Measurements from ENCODE around the gene OPN3. TPM values are rescaled to one million over a fixed set of nuclear protein-coding genes. Genes with fewer than 3 reads are reported as not detected.

The OPN3 gene
- total RNA-seq, 1 donor from 2014 or later: 29.8 TPM

- no peak for TF ChIP-seq CTCF (IDR thresholded peaks at IDR 0.05; ENCODE audit: insufficient read depth, low read length, poor library complexity, severe bottlenecking)
- H3K27me3 ChIP-seq (ENCODE audit: control insufficient read depth, insufficient read depth, low read length): no peaks in the 10 kb centered on the region
- no peak for DNase-seq (ENCODE audit: low read depth)
- peak overlapping the region; percentile 99 for H3K4me3 ChIP-seq (ENCODE audit: low read depth, low read length)
- no peaks in the 10 kb centered on the region for H3K36me3 ChIP-seq (ENCODE audit: control insufficient read depth, insufficient read depth, low read length)
Observed at GRCh38 chr1:241638099-241638682, 2.0 kb downstream of the OPN3 start.

- H3K27me3 ChIP-seq (ENCODE audit: control insufficient read depth, insufficient read depth, low read length): no peaks in the 10 kb centered on the region
- DNase-seq (ENCODE audit: low read depth): no peak
- no peak for TF ChIP-seq CTCF (IDR thresholded peaks at IDR 0.05; ENCODE audit: insufficient read depth, low read length, poor library complexity, severe bottlenecking)
- peak overlapping the region; percentile 99 for H3K4me3 ChIP-seq (ENCODE audit: low read depth, low read length)
- no peaks in the 10 kb centered on the region for H3K36me3 ChIP-seq (ENCODE audit: control insufficient read depth, insufficient read depth, low read length)
Observed at GRCh38 chr1:241637604-241638003, 2.6 kb downstream of the OPN3 start.

GRCh38 chr1:241637046-241637590 lies 3.1 kb downstream of the OPN3 start:
- H3K27me3 ChIP-seq (ENCODE audit: control insufficient read depth, insufficient read depth, low read length): no peaks in the 10 kb centered on the region
- no peaks in the 10 kb centered on the region for H3K36me3 ChIP-seq (ENCODE audit: control insufficient read depth, insufficient read depth, low read length)
- no peak for TF ChIP-seq CTCF (IDR thresholded peaks at IDR 0.05; ENCODE audit: insufficient read depth, low read length, poor library complexity, severe bottlenecking)
- no peak for DNase-seq (ENCODE audit: low read depth)
- H3K4me3 ChIP-seq (ENCODE audit: low read depth, low read length): no peak overlapping the region

- H3K27me3 ChIP-seq (ENCODE audit: control insufficient read depth, insufficient read depth, low read length): no peaks in the 10 kb centered on the region
- no peak overlapping the region for H3K4me3 ChIP-seq (ENCODE audit: low read depth, low read length)
- no peak for TF ChIP-seq CTCF (IDR thresholded peaks at IDR 0.05; ENCODE audit: insufficient read depth, low read length, poor library complexity, severe bottlenecking)
- DNase-seq (ENCODE audit: low read depth): no peak
- no peaks in the 10 kb centered on the region for H3K36me3 ChIP-seq (ENCODE audit: control insufficient read depth, insufficient read depth, low read length)
Observed at GRCh38 chr1:241636291-241636690, 3.9 kb downstream of the OPN3 start.

- Histone ChIP-seq H3K27me3 (ENCODE audit: control insufficient read depth, insufficient read depth, low read length) (no peaks in the 10 kb centered on the region), H3K4me3 (ENCODE audit: low read depth, low read length) (no peak overlapping the region), H3K36me3 (ENCODE audit: control insufficient read depth, insufficient read depth, low read length) (no peaks in the 10 kb centered on the region)
- no peak for TF ChIP-seq CTCF (IDR thresholded peaks at IDR 0.05; ENCODE audit: insufficient read depth, low read length, poor library complexity, severe bottlenecking)
- DNase-seq (ENCODE audit: low read depth): no peak
Observed at GRCh38 chr1:241635556-241636152, 4.5 kb downstream of the OPN3 start.
